AG04450 (cell line): Measurements from ENCODE around the gene PIP5K1B. TPM values are rescaled to one million over a fixed set of nuclear protein-coding genes. Genes with fewer than 3 reads are reported as not detected.

Source experiments
- CTCF ChIA-PET: fragments of 300-600, 350-600 bp; formaldehyde crosslinking; extraction: SDS; loops from one replicate; lab custom pipeline; 2022; ENCODE audit warnings: antibody characterized with exemption, inconsistent platforms; lab: Charles Lee
- POLR2A ChIA-PET: fragments of 350-600 bp; formaldehyde crosslinking; extraction: SDS; loops from one replicate; lab custom pipeline; 2021; ENCODE audit warnings: antibody characterized with exemption, inconsistent platforms; lab: Yijun Ruan, JAX
- DNase-seq: peaks from one replicate; pipeline ENCODE4 v3.0.0-alpha.2; 2011; ENCODE audit warnings: low read depth, low spot score
- H3K27ac ChIP-seq: one replicate; pipeline ENCODE4 v1.5.1; 2012; ENCODE audit warnings: low read depth, low read length, control low read depth
- H3K27me3 ChIP-seq: one replicate; pipeline ENCODE4 v1.6.0; 2012; ENCODE audit warnings: low read length; ENCODE audit not compliant: control insufficient read depth, insufficient read depth
- H3K4me3 ChIP-seq: 2 replicates; pipeline ENCODE4 v1.5.1; 2011; ENCODE audit warnings: mild to moderate bottlenecking, low read depth, low read length, control low read depth
- H3K9me3 ChIP-seq: 2 replicates; pipeline ENCODE4 v1.5.1; 2012; ENCODE audit warnings: low read length; ENCODE audit not compliant: control insufficient read depth, insufficient read depth
- polyA minus RNA-seq: library from RNA; depleted of rRNA, polyadenylated mRNA; stranded (reverse); fragments of >200 nt; gene quantifications from 2 replicates; pipeline ENCODE4 v1.2.3, GENCODE V29; 2011; rRNA and poly(A)+ RNA removed
- polyA plus RNA-seq: library from polyadenylated mRNA; depleted of rRNA; stranded (reverse); fragments of >200 nt; gene quantifications from 2 replicates; pipeline ENCODE4 v1.2.3, GENCODE V29; 2011; rRNA removed
- TF ChIP-seq, protein P1 (sequence below): IDR thresholded peaks from 2 replicates; pipeline ENCODE4 v1.5.1; 2011; ENCODE audit warnings: low read depth, low read length, control low read depth, inconsistent platforms

Gene PIP5K1B, protein sequence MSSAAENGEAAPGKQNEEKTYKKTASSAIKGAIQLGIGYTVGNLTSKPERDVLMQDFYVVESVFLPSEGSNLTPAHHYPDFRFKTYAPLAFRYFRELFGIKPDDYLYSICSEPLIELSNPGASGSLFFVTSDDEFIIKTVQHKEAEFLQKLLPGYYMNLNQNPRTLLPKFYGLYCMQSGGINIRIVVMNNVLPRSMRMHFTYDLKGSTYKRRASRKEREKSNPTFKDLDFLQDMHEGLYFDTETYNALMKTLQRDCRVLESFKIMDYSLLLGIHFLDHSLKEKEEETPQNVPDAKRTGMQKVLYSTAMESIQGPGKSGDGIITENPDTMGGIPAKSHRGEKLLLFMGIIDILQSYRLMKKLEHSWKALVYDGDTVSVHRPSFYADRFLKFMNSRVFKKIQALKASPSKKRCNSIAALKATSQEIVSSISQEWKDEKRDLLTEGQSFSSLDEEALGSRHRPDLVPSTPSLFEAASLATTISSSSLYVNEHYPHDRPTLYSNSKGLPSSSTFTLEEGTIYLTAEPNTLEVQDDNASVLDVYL
- polyA plus RNA-seq (not detected in 2 replicates), polyA minus RNA-seq (not detected in 2 replicates)

DNA sequence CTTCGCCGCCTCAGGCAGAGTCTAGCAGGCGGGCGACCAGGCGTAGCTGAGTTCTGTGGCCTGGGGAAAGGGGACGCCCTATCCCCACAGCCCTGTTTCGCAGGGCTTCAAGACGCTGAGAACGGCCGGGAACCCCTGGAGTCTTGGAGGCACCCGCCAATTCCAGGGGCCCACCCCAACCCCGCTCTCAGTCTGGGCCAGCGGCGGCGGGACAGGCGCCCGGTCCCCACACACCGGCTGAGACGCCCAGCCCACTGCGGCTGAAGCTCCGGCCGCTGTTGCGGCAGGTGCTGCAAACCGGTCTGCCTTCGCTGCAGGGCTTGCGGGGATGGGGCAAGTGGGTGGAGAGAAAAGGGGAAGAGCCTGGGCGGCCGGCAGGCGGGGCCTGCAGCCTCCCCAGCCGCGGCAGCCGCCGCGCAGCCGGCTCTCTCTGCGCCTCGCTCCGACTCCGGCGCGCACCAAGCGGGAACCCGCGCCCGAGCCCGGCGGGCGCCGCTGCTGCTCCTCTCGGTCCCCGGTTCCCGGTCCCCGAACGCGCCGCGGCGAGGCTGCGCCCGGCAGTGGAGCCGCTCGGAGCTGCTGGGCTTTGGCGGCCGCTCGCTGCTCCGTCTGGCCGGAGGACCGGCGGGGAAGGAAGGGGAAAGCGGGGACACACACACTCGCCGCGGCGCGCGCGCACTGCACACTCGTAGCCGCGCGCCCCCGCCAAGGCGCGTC lies at the start of gene PIP5K1B:
Gene PIP5K1B (plus strand): TSS at position 427 of the 717 bp plus-strand sequence. CDS start 117,375 bp downstream, outside the sequence.
- POLR2A ChIA-PET = no interaction called here
- TF ChIP-seq, protein P1, sequence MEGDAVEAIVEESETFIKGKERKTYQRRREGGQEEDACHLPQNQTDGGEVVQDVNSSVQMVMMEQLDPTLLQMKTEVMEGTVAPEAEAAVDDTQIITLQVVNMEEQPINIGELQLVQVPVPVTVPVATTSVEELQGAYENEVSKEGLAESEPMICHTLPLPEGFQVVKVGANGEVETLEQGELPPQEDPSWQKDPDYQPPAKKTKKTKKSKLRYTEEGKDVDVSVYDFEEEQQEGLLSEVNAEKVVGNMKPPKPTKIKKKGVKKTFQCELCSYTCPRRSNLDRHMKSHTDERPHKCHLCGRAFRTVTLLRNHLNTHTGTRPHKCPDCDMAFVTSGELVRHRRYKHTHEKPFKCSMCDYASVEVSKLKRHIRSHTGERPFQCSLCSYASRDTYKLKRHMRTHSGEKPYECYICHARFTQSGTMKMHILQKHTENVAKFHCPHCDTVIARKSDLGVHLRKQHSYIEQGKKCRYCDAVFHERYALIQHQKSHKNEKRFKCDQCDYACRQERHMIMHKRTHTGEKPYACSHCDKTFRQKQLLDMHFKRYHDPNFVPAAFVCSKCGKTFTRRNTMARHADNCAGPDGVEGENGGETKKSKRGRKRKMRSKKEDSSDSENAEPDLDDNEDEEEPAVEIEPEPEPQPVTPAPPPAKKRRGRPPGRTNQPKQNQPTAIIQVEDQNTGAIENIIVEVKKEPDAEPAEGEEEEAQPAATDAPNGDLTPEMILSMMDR = no peak

DNA sequence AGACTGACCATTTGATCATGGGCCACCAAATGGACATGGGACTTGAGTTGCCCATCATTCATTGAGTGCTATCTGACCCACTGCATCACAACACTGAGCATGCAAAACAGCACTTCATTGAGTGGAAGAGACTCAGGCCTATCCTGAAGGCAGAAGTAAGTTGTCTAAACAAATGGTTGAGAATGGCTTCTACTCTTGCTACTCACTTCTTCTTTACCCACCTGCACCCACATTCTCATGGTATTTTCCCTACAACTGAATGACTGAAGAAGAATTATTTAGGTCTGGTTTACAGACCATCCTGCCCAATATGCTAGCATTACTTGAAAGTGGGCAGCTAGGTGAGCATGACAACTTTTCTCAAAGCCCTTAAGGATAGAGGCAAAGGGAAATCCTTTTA lies 41.0 kb upstream of the PIP5K1B start:
- TF ChIP-seq, protein P1 = no peak
- CTCF ChIA-PET = no interaction called here
- Histone ChIP-seq H3K27ac (no peak overlapping the region), H3K9me3 (no peaks in the 10 kb centered on the region), H3K4me3 (no peak overlapping the region), H3K27me3 (no peaks in the 10 kb centered on the region)
- POLR2A ChIA-PET = no interaction called here
- no peak for DNase-seq

More for the DNA sequence above, at the start of gene PIP5K1B:
- H3K9me3 ChIP-seq = no peaks in the 10 kb centered on the region; the same call in 1 of the 2 replicates
- no peak for DNase-seq
- H3K27ac ChIP-seq = no peak within 1 kb of the TSS
- CTCF ChIA-PET = no interaction called here
- H3K27me3 ChIP-seq = peaks cover 37% of the 10 kb centered on the region
- peak within 1 kb of the TSS; percentile 42 for H3K4me3 ChIP-seq

DNA sequence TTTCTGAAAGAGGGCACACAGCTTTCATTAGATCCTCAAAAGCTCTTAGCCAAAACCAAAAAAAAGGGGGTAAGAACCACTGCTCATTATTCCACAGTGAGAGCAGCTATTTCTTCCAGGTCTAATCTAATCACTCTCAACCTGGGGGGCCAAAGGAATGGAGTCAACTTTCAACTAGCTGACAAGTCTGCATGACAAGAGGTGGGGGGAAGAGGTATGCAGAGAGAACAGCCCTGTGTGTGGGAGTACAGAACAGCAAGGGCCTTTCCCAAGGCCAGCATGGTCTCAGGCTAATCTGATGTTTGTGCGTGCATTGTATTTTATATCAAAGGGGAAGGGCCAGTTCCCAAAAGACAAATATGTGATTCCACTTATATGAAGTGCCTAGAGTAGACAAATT lies 36.9 kb upstream of the PIP5K1B start:
- TF ChIP-seq, protein P1 = no peak
- Histone ChIP-seq H3K27ac (no peak overlapping the region), H3K4me3 (no peak overlapping the region), H3K27me3 (no peaks in the 10 kb centered on the region), H3K9me3 (no peaks in the 10 kb centered on the region)
- no peak for DNase-seq
- ChIA-PET POLR2A (no interaction called here), CTCF (no interaction called here)

DNA sequence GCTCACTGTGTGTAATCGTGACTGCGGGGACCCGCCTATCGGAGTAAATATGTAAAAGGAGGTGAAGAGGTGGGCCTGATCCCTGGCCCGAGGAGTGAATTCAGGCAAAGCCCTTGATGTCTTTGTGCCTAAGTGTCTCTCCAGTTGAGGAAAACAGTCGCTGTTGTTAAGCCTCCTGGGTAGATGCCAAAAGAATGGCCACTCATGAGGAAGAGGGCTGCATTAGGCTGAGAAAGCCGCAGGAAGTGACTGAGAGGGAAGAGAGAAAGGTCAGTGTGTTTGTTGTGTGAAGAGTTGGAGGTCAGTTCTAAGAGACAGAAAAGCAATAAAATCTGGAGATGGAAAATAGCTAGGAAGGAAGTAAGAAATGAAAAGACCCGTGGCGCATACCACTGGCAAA lies 35.8 kb upstream of the PIP5K1B start:
- H3K27ac ChIP-seq = no peak overlapping the region
- ChIA-PET CTCF (no interaction called here), POLR2A (no interaction called here)
- no peaks in the 10 kb centered on the region for H3K27me3 ChIP-seq
- H3K4me3 ChIP-seq = no peak overlapping the region
- no peak for DNase-seq
- TF ChIP-seq, protein P1 = no peak
- no peaks in the 10 kb centered on the region for H3K9me3 ChIP-seq

DNA sequence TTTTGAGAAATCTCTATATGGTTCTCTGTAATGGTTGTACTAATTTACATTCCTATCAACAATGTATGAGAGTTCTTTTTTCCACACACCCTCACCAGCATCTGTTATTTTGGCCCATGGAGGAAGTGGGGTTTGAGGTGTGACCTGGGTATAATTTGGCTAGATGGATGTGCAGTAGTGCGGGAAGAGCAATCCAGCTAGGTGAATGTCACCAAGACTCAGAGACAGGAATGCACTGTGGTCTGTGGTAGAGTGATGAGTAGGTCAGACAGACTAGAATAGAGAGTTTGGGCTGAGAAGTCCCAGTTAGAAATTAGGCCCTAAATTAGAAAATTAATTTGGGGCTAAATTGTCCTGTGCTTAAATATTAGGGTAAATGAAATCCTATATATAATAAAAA lies 32.8 kb upstream of the PIP5K1B start:
- H3K9me3 ChIP-seq = no peaks in the 10 kb centered on the region
- TF ChIP-seq, protein P1 = no peak
- H3K27me3 ChIP-seq = no peaks in the 10 kb centered on the region
- ChIA-PET CTCF (no interaction called here), POLR2A (no interaction called here)
- DNase-seq = no peak
- no peak overlapping the region for H3K27ac ChIP-seq
- no peak overlapping the region for H3K4me3 ChIP-seq
